ENCODE measurements around the gene ZNF521.

ZNF521 gene

GRCh38 chr18:25171334-25171733, 180.6 kb downstream of the ZNF521 start:
- in situ Hi-C loops (cut with MboI; ENCODE audit: low sequenced_read_pairs): no loop called here

GRCh38 chr18:25170402-25170801, 181.6 kb downstream of the ZNF521 start:
- in situ Hi-C loops (cut with MboI; ENCODE audit: low sequenced_read_pairs): no loop called here

- in situ Hi-C loops (cut with MboI; ENCODE audit: low sequenced_read_pairs): no loop called here
Measured at GRCh38 chr18:25169701-25170100, 182.3 kb downstream of the ZNF521 start.

GRCh38 chr18:25167612-25168410, 184.2 kb downstream of the ZNF521 start:
- in situ Hi-C loops (cut with MboI; ENCODE audit: low sequenced_read_pairs): no loop called here

- in situ Hi-C loops (cut with MboI; ENCODE audit: low sequenced_read_pairs): no loop called here
Measured at GRCh38 chr18:25166113-25166512, 185.9 kb downstream of the ZNF521 start.

- in situ Hi-C loops (cut with MboI; ENCODE audit: low sequenced_read_pairs): no loop called here
Measured at GRCh38 chr18:25164848-25165811, 186.8 kb downstream of the ZNF521 start.

- in situ Hi-C loops (cut with MboI; ENCODE audit: low sequenced_read_pairs): no loop called here
Measured at GRCh38 chr18:25164211-25164847, 187.6 kb downstream of the ZNF521 start.

- in situ Hi-C loops (cut with MboI; ENCODE audit: low sequenced_read_pairs): no loop called here
Measured at GRCh38 chr18:25153426-25153825, 198.5 kb downstream of the ZNF521 start.

GRCh38 chr18:25147877-25148488, 204.0 kb downstream of the ZNF521 start:
- in situ Hi-C loops (cut with MboI; ENCODE audit: low sequenced_read_pairs): no loop called here

GRCh38 chr18:25146512-25146910, 205.5 kb downstream of the ZNF521 start:
- in situ Hi-C loops (cut with MboI; ENCODE audit: low sequenced_read_pairs): no loop called here

GRCh38 chr18:25145731-25146511, 206.0 kb downstream of the ZNF521 start:
- in situ Hi-C loops (cut with MboI; ENCODE audit: low sequenced_read_pairs): no loop called here

GRCh38 chr18:25144820-25145219, 207.1 kb downstream of the ZNF521 start:
- in situ Hi-C loops (cut with MboI; ENCODE audit: low sequenced_read_pairs): no loop called here

GRCh38 chr18:25141886-25142285, 210.1 kb downstream of the ZNF521 start:
- in situ Hi-C loops (cut with MboI; ENCODE audit: low sequenced_read_pairs): no loop called here

- in situ Hi-C loops (cut with MboI; ENCODE audit: low sequenced_read_pairs): no loop called here
Measured at GRCh38 chr18:25141399-25141798, 210.6 kb downstream of the ZNF521 start.

GRCh38 chr18:25140962-25141308, 211.0 kb downstream of the ZNF521 start:
- in situ Hi-C loops (cut with MboI; ENCODE audit: low sequenced_read_pairs): no loop called here

- in situ Hi-C loops (cut with MboI; ENCODE audit: low sequenced_read_pairs): no loop called here
Measured at GRCh38 chr18:25140124-25140961, 211.6 kb downstream of the ZNF521 start.

- in situ Hi-C loops (cut with MboI; ENCODE audit: low sequenced_read_pairs): no loop called here
Measured at GRCh38 chr18:25137197-25137472, 214.8 kb downstream of the ZNF521 start.

GRCh38 chr18:25136416-25137196, 215.4 kb downstream of the ZNF521 start:
- in situ Hi-C loops (cut with MboI; ENCODE audit: low sequenced_read_pairs): no loop called here

- in situ Hi-C loops (cut with MboI; ENCODE audit: low sequenced_read_pairs): no loop called here
Measured at GRCh38 chr18:25134861-25135260, 217.1 kb downstream of the ZNF521 start.
